ENCODE data around the gene ACTL6B.

ACTL6B gene

DNA sequence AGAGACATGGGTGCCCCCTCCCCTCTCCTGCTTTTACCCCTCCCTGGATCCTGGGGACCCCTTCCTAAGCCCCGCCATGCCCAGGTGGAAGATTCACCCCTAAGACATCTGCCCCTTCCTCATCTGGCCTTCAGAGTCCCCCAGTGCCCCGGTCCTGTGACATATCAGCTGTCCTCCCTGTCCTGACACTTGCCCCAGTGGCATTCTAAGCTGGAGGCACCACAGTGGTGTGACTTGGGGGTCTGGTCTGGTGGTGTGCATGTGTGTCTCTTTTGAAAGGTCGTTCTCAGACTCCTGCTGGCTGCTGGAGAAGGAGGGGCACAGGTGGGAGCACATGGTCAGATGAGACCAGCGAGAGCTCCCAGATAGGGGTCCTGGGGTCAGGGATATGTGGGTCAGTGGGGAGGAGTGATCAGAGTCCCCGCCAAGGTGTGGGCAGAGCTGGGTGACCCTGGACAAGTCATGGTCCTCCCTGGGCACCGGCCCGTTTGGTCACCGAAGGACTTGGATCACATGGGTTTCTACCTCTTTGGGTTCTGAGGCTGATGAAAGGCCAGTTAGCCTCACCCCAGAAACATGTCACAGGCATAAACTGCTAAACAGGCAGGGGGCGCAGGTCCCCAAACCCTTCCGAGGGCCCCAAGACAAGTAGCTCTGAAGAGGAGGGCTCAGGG lies 14.3 kb downstream of the ACTL6B start:
- no peaks in the 10 kb centered on the region for H3K36me3 ChIP-seq (ENCODE audit: control insufficient read depth in 5 of 5, insufficient read depth in 5 of 5, low read length in 5 of 5)
- H3K4me3 ChIP-seq (ENCODE audit: low read depth in 1 of 5, low read length in 5 of 5) = no peak overlapping the region
- H3K4me1 ChIP-seq (ENCODE audit: control insufficient read depth in 5 of 5, insufficient read depth in 5 of 5, low read length in 5 of 5) = no peaks in the 10 kb centered on the region
- no peak overlapping the region for H3K9ac ChIP-seq (ENCODE audit: low read length in 5 of 5)
- no peak overlapping the region for H3K27ac ChIP-seq (ENCODE audit: low read depth, low read length)
- no peaks in the 10 kb centered on the region for H3K9me3 ChIP-seq (ENCODE audit: control insufficient read depth in 5 of 5, low read length in 5 of 5)
- peaks cover 6 to 30% (median 22%) of the 10 kb centered on the region in 5 donors for H3K27me3 ChIP-seq (ENCODE audit: control insufficient read depth in 5 of 5, insufficient read depth in 4 of 5, low read length in 5 of 5)

DNA sequence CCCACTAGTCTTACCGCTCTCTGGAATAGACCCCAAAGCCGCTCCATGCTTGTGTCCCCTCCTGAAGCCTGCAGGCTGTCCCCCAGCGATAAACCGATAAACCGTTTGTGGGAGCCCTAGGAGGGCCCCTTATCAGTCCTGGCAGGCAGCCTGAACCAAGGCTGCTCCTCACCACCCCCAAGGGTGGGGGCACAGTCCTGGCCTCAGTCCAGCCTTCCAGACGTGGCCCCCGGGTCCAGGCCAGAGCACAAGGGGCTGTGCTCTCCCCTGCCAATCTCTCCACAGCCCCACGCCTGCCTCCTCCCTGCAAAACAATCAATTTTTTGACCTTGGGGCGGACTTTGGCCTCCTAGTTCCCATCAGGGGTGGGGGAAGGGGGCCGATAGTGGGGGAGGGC lies 14.8 kb downstream of the ACTL6B start, which contains the start of gene TFR2:
TSS of gene TFR2 (minus strand) at position 90 of the 397 bp plus-strand sequence. CDS start at position 47, 43 bp downstream.
- Histone ChIP-seq H3K4me3 (ENCODE audit: low read depth in 1 of 5, low read length in 5 of 5) (no peak within 1 kb of the TSS), H3K27ac (ENCODE audit: low read depth, low read length) (no peak within 1 kb of the TSS), H3K36me3 (ENCODE audit: control insufficient read depth in 5 of 5, insufficient read depth in 5 of 5, low read length in 5 of 5) (no peaks in the 10 kb centered on the region), H3K27me3 (ENCODE audit: control insufficient read depth in 5 of 5, insufficient read depth in 4 of 5, low read length in 5 of 5) (peaks cover 8 to 28% (median 18%) of the 10 kb centered on the region in 5 donors), H3K4me1 (ENCODE audit: control insufficient read depth in 5 of 5, insufficient read depth in 5 of 5, low read length in 5 of 5) (no peaks in the 10 kb centered on the region), H3K9me3 (ENCODE audit: control insufficient read depth in 5 of 5, low read length in 5 of 5) (no peaks in the 10 kb centered on the region), H3K9ac (ENCODE audit: low read length in 5 of 5) (no peak within 1 kb of the TSS)

DNA sequence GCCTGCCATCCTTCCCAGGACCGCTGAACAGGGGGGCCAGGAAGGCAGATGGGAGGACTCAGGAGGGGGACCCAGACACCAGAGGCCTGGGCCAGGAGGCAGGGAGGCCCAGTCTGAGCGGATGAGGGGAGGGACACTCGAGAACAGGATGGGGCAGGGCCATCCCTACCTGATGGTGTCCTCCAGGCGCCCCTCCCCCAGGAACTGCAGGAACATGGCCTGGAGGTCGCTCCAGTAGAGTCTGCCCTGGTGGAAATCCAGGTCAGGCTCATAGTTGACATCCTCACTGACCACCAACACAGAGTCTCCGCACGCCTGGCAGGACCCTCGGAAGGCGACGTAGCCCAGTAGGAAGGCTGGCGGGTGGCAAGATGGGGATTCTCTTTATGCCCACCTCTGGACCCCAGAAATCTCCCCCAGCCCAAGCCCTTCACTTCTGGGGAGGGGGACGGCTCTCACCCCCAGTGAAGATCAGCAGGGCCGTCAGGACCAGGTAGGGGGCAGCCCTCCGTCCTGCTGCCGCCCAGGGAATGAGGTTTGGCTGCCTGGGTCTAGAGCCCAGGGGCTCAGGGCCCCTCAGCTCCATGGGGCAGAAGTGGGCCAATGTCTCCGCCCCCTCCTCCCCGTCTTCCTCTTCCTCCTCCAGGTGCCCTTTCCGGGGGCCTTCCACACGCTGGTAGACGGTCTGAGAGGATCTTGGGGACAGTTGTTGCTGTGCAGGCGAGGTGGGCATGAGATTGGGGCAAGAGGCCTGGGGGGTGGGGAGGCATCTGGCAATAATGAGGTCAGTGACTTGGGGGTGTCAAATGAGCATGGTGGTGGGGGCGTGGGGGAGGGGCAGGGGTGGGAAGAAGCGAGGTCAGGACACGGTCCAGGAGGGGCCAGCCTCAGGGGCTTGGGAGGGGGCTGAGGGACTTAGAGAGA lies 15.5 kb downstream of the ACTL6B start:
- H3K4me1 ChIP-seq (ENCODE audit: control insufficient read depth in 5 of 5, insufficient read depth in 5 of 5, low read length in 5 of 5) = no peaks in the 10 kb centered on the region
- no peak overlapping the region for H3K4me3 ChIP-seq (ENCODE audit: low read depth in 1 of 5, low read length in 5 of 5)
- no peaks in the 10 kb centered on the region for H3K9me3 ChIP-seq (ENCODE audit: control insufficient read depth in 5 of 5, low read length in 5 of 5)
- no peaks in the 10 kb centered on the region for H3K36me3 ChIP-seq (ENCODE audit: control insufficient read depth in 5 of 5, insufficient read depth in 5 of 5, low read length in 5 of 5)
- H3K27me3 ChIP-seq (ENCODE audit: control insufficient read depth in 5 of 5, insufficient read depth in 4 of 5, low read length in 5 of 5) = peaks cover 8 to 22% (median 18%) of the 10 kb centered on the region in 5 donors
- H3K9ac ChIP-seq (ENCODE audit: low read length in 5 of 5) = no peak overlapping the region
- no peak overlapping the region for H3K27ac ChIP-seq (ENCODE audit: low read depth, low read length)

DNA sequence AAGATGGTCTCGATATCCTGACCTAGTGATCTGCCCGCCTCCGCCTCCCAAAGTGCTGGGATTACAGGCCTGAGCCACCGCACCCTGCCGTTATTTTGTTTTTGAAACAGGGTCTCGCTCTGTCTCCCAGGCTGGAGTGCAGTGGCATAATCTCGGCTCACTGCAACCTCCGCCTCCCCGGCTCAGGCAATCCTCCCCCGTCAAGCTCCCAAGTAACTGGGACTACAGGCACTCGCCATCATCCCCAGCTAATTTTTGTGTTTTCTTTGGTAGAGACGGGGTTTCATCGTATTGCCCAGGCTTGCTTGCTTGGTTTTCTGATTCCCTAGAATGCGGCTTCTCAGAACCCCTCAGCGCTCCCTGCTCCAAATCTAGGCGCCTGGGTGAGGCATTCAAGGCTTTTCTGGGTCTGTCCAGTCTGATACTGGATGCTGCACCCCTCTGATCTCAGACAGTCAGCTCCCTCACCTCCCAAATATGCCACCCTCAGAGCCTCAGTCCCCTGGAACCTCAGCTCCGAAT lies 16.2 kb downstream of the ACTL6B start:
- Histone ChIP-seq H3K9me3 (ENCODE audit: control insufficient read depth in 5 of 5, low read length in 5 of 5) (no peaks in the 10 kb centered on the region), H3K4me3 (ENCODE audit: low read depth in 1 of 5, low read length in 5 of 5) (no peak overlapping the region), H3K27ac (ENCODE audit: low read depth, low read length) (no peak overlapping the region), H3K36me3 (ENCODE audit: control insufficient read depth in 5 of 5, insufficient read depth in 5 of 5, low read length in 5 of 5) (no peaks in the 10 kb centered on the region), H3K9ac (ENCODE audit: low read length in 5 of 5) (no peak overlapping the region), H3K4me1 (ENCODE audit: control insufficient read depth in 5 of 5, insufficient read depth in 5 of 5, low read length in 5 of 5) (no peaks in the 10 kb centered on the region), H3K27me3 (ENCODE audit: control insufficient read depth in 5 of 5, insufficient read depth in 4 of 5, low read length in 5 of 5) (peaks cover 8 to 22% (median 18%) of the 10 kb centered on the region in 5 donors)

DNA sequence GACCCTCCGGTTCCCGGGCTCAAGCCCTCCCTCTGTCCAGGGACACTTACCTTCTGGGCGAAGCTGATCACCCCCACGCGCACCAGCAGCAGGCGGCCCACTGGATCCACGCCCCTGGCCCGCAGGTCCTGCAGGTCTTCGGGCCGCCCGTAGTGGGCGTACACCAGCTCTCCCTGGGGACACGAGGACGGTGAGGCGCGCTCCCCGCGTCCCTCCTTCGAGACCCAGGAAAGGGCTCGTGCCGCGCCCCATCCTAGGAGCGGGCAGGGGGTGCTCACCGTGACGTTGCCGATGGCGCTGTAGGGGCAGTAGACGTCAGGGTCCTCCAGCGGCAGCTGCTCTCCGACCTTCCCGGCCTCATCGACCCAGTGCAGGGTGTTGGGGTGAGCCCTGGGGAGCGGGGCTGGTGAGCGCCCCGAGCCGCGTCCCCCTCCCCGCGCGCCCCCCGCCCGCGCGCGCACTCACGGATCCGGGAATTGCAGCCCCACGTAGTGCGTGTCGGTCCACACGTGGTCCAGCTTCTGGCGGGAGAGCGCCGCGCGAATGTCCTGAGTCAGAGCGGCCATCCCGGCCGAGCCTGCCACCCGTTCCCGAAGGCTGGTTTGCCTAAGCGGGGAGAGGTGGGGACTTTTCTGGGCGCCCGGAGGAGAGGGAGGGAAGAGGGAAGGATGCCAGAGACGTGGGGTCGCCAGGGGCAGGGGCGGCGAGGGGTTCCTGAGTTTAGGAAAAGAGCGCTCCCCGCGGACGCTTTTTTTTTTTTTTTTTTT lies 23.1 kb downstream of the ACTL6B start:
- peaks cover 6 to 21% (median 11%) of the 10 kb centered on the region in 5 donors for H3K27me3 ChIP-seq (ENCODE audit: control insufficient read depth in 5 of 5, insufficient read depth in 4 of 5, low read length in 5 of 5)
- H3K36me3 ChIP-seq (ENCODE audit: control insufficient read depth in 5 of 5, insufficient read depth in 5 of 5, low read length in 5 of 5) = no peaks in the 10 kb centered on the region
- no peak overlapping the region for H3K27ac ChIP-seq (ENCODE audit: low read depth, low read length)
- peak overlapping the region in 4 of 5 donors; percentile 39 to 64 (median 50) for H3K4me3 ChIP-seq (ENCODE audit: low read depth in 1 of 5, low read length in 5 of 5)
- no peaks in the 10 kb centered on the region for H3K9me3 ChIP-seq (ENCODE audit: control insufficient read depth in 5 of 5, low read length in 5 of 5)
- peak overlapping the region in 2 of 5 donors; percentile 56 to 68 for H3K9ac ChIP-seq (ENCODE audit: low read length in 5 of 5)
- peaks cover 0 to 12% (median 8%) of the 10 kb centered on the region in 5 donors for H3K4me1 ChIP-seq (ENCODE audit: control insufficient read depth in 5 of 5, insufficient read depth in 5 of 5, low read length in 5 of 5)

DNA sequence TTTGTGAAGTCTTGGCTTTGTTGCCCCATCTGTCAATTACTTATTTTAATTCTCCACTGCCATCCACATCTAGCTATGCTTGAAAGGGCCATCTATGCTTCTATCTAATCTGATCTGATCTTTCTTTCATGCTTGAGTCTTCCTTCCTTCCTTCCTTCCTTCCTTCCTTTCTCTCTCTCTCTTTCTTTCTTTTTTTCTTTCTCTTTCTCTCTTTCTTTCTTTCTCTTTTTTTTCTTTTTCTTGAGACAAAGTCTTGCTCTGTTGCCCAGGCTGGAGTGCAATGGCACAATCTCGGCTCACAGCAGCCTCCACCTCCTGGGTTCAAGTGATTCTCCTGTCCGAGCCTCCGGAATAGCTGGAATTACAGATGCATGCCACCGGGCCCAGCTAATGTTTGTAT lies 26.2 kb downstream of the ACTL6B start:
- no peak overlapping the region for H3K4me3 ChIP-seq (ENCODE audit: low read depth in 1 of 5, low read length in 5 of 5)
- no peak overlapping the region for H3K9ac ChIP-seq (ENCODE audit: low read length in 5 of 5)
- peaks cover 12 to 27% (median 20%) of the 10 kb centered on the region in 5 donors for H3K27me3 ChIP-seq (ENCODE audit: control insufficient read depth in 5 of 5, insufficient read depth in 4 of 5, low read length in 5 of 5)
- no peaks in the 10 kb centered on the region for H3K9me3 ChIP-seq (ENCODE audit: control insufficient read depth in 5 of 5, low read length in 5 of 5)
- H3K27ac ChIP-seq (ENCODE audit: low read depth, low read length) = no peak overlapping the region
- no peaks in the 10 kb centered on the region for H3K36me3 ChIP-seq (ENCODE audit: control insufficient read depth in 5 of 5, insufficient read depth in 5 of 5, low read length in 5 of 5)
- peaks cover 0 to 22% (median 16%) of the 10 kb centered on the region in 5 donors for H3K4me1 ChIP-seq (ENCODE audit: control insufficient read depth in 5 of 5, insufficient read depth in 5 of 5, low read length in 5 of 5)

DNA sequence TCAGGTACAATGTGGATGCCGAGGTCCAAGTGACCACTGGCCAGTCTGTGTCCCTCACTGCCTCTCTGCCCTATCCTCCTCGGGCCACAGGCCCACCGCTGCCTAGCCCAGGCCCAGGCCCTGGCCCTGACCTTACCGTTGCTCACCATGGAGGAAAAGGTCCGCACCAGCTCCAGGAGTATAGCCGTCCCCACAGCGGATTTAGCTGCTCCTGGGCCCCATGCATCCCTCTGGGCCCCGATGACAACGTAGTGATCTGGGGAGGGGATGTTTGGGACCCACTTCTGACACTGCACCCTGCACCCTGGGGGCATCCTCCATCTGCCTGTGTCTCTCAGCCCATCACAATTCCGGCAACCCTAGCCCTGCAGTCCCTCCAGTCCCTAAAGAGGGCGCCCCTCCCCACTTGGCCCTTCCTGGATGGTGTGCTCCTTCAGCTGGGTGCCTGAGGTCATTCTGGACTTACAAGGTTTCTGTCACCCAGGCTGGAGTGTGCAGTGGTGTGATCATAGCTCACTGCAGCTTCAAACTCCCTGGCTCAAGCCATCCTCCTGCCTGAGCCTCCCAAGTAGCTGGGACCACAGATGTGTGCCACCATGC lies 27.0 kb downstream of the ACTL6B start:
- no peak overlapping the region for H3K27ac ChIP-seq (ENCODE audit: low read depth, low read length)
- H3K4me1 ChIP-seq (ENCODE audit: control insufficient read depth in 5 of 5, insufficient read depth in 5 of 5, low read length in 5 of 5) = peaks cover 0 to 22% (median 16%) of the 10 kb centered on the region in 5 donors
- H3K9ac ChIP-seq (ENCODE audit: low read length in 5 of 5) = no peak overlapping the region
- peaks cover 12 to 24% (median 19%) of the 10 kb centered on the region in 5 donors for H3K27me3 ChIP-seq (ENCODE audit: control insufficient read depth in 5 of 5, insufficient read depth in 4 of 5, low read length in 5 of 5)
- no peaks in the 10 kb centered on the region for H3K36me3 ChIP-seq (ENCODE audit: control insufficient read depth in 5 of 5, insufficient read depth in 5 of 5, low read length in 5 of 5)
- H3K9me3 ChIP-seq (ENCODE audit: control insufficient read depth in 5 of 5, low read length in 5 of 5) = no peaks in the 10 kb centered on the region
- H3K4me3 ChIP-seq (ENCODE audit: low read depth in 1 of 5, low read length in 5 of 5) = no peak overlapping the region

DNA sequence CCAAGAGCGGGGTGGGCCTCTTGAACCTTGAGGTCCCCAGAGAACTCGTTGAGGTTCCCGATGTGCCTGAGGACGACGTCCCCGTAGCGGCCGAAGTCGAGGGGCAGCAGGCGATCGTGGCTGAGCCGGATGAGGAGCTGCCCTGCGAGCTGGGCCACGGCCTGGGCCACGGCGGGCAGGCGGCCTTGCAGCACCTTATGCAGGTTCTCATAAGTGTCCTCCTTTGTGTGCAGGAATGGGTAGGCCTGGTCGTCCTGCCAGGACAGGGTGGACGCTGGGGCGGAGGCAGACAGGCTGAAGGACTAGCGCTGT lies 29.1 kb downstream of the ACTL6B start:
- H3K27me3 ChIP-seq (ENCODE audit: control insufficient read depth in 5 of 5, insufficient read depth in 4 of 5, low read length in 5 of 5) = peaks cover 5 to 14% (median 9%) of the 10 kb centered on the region in 5 donors
- peaks cover 0 to 2% (median 0%) of the 10 kb centered on the region in 5 donors for H3K36me3 ChIP-seq (ENCODE audit: control insufficient read depth in 5 of 5, insufficient read depth in 5 of 5, low read length in 5 of 5)
- H3K4me1 ChIP-seq (ENCODE audit: control insufficient read depth in 5 of 5, insufficient read depth in 5 of 5, low read length in 5 of 5) = peaks cover 0 to 11% (median 7%) of the 10 kb centered on the region in 5 donors
- H3K9me3 ChIP-seq (ENCODE audit: control insufficient read depth in 5 of 5, low read length in 5 of 5) = no peaks in the 10 kb centered on the region
- H3K27ac ChIP-seq (ENCODE audit: low read depth, low read length) = no peak overlapping the region
- no peak overlapping the region for H3K4me3 ChIP-seq (ENCODE audit: low read depth in 1 of 5, low read length in 5 of 5)
- no peak overlapping the region for H3K9ac ChIP-seq (ENCODE audit: low read length in 5 of 5)

DNA sequence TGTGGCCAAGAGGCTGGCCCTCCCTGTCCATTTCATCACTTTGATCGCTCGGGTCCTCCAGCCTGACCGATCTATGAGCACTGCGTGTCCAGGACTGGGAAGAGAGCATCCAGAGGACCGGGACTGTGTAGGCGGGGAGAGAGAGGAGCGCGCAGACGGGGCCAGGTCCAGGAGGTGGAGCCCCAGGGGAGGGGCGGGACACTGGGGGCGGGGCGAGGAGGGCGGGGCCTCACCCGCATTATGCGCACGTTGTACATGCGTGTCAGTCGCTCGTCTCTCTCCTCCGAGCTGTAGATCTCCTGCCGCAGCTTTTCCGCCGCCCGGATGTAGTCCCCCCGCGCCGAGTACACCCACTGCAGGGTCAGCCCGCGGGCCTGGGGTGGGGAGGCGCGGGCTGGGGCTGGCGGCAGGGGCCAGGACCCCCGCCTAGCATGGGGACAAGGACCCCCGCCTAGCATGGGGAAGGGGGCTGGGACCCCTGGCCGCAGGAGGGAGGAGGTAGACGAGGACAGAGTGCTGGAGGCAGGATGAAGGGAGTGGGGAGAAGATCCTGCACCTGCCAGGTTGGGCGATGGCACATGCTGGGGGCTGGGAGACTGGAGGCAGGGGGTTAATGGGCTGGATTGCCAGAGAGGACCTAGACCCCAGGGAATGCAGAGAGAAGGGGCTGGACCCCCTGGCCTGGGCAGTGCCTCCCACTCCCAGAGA lies 29.6 kb downstream of the ACTL6B start:
- Histone ChIP-seq H3K27ac (ENCODE audit: low read depth, low read length) (no peak overlapping the region), H3K27me3 (ENCODE audit: control insufficient read depth in 5 of 5, insufficient read depth in 4 of 5, low read length in 5 of 5) (peaks cover 5 to 12% (median 6%) of the 10 kb centered on the region in 5 donors), H3K9me3 (ENCODE audit: control insufficient read depth in 5 of 5, low read length in 5 of 5) (no peaks in the 10 kb centered on the region), H3K9ac (ENCODE audit: low read length in 5 of 5) (no peak overlapping the region), H3K36me3 (ENCODE audit: control insufficient read depth in 5 of 5, insufficient read depth in 5 of 5, low read length in 5 of 5) (peaks cover 0 to 3% (median 0%) of the 10 kb centered on the region in 5 donors), H3K4me1 (ENCODE audit: control insufficient read depth in 5 of 5, insufficient read depth in 5 of 5, low read length in 5 of 5) (peaks cover 0 to 11% (median 7%) of the 10 kb centered on the region in 5 donors), H3K4me3 (ENCODE audit: low read depth in 1 of 5, low read length in 5 of 5) (peak overlapping the region in 3 of 5 donors; percentile 10 to 50 (median 28))

Measured in subcutaneous abdominal adipose tissue (tissue), 5 donors.